CD4-positive, alpha-beta T cell treated with Interleukin-6 at 100 ng/mL for 8 hours (primary cell): ENCODE data around the gene CDK10.

ENCODE experiments used
- DNase-seq: peaks from one replicate; pipeline ENCODE4 v3.0.0-alpha.2; 2020; ENCODE audit warnings: mixed read lengths, low spot score

Gene CDK10

DNA sequence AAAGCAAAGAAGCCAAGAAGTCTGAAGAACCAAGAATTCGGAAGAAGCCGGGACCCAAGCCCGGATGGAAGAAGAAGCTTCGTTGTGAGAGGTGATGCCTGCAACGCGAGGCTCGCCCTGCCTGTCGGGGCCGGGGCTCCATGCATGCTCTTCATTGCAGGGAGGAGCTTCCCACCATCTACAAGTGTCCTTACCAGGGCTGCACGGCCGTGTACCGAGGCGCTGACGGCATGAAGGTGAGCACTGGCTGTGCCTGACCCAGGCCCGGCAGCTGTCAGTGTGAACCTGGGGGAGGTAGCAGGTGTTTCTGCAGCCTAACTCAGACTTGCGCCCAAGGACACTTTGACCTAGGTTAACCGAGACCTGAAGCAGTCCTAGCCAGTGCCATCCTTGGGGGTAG is 46.8 kb downstream of the CDK10 start:
- DNase-seq, result no peak

DNA sequence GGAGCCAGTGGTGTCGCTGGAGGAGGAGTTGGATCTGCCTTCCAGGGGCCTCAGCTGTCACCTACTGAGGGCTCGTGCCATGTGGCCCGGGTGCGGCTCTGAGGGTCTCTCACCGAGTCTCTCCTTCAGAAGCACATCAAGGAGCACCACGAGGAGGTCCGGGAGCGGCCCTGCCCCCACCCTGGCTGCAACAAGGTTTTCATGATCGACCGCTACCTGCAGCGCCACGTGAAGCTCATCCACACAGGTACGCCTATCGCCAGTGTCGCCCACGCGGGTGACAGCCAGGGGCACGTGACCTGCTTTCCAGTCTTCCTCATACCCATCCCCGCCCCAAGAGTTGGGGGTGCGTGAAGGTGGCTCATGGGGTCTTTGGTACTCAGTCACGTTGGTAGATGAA is 47.3 kb downstream of the CDK10 start:
- no peak for DNase-seq

DNA sequence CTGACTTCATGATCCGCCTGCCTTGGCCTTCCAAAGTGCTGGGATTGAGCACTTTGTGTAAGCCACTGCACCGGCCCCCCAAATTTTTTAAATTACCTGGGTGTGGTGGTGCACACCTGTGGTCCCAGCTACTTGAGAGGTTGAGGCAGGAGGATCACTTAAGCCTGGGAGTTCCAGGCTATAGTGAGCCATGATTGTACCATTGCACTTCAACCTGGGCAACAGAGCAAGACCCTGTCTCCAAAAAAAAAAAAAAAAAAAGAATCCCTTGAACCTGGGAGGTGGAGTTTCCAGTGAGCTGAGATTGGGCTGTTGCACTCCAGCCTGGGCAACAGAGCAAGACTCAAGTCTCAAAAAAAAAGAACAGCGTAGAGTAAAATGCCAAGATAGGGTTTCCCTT is 50.1 kb downstream of the CDK10 start:
- DNase-seq, result no peak

DNA sequence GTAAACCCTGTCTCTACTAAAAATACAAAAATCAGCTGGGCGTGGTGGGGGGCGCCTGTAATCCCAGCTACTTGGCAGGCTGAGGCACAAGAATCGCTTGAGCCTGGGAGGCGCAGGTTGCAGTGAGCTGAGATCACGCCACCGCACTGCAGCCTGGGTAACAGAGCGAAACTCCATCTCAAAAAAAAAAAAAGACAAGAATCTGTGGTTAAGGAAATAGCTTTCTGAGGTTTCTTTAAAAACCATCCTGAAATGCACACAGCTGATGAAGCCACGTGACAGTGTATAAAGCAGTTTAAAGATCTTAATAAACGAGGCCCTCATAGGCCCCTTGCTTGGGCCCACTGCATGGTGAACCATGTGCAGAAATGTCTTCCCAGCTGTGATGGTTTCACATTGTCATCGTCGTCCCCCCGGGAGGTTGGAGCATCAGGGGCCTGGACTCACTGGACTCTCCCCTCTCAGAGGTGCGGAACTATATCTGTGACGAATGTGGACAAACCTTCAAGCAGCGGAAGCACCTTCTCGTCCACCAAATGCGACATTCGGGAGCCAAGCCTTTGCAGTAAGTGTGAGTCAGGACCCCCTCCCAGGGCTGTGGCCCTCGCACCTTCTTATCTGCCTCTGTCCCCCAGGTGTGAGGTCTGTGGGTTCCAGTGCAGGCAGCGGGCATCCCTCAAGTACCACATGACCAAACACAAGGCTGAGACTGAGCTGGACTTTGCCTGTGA is 51.0 kb downstream of the CDK10 start:
- DNase-seq, result peak; percentile 54

DNA sequence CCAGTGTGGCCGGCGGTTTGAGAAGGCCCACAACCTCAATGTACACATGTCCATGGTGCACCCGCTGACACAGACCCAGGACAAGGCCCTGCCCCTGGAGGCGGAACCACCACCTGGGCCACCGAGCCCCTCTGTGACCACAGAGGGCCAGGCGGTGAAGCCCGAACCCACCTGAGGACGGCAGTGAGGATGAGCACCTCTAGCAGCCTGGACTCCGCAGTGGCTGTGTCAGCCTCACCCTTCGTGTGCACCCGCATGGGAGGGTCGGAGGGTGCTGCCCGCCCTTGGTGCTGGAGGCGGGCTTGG is 51.5 kb downstream of the CDK10 start:
- no peak for DNase-seq

DNA sequence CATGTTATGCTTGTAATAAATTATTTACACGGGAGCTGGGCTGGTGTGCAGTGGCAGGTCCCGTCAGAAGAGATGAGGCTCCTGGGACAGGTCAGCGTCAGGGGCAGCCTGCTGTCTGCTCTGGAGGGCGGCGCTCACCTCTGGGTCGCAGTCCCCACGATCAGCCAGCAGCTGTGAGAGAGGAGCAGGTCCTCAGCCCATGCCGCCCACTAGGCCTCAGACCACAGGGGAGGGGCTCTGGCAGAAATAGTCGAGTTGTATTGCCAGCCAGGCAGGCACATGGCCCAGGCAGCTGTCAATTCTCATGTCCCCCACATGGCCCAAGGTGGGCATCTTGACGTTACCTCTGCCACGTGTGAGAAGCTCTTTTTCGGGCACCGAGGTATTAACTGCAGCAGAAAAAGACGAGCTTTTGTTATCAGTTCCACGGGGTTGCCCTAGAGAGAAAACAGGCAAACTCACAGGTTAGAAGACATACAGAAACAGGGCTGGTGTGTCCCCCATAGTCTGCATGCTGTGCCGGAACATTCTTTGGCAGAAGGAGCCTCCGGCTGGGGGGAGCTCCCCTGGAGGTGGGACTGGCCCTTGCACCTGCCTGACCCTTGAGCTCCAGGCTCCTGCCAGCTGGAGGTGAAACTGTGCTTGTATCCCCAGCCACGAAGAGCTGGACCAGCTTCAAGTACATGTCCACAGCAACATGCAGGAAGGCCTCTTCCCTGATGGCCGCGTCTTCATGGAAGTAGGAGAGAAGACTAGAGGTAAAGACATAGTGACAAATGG is 52.2 kb downstream of the CDK10 start:
- no peak for DNase-seq

DNA sequence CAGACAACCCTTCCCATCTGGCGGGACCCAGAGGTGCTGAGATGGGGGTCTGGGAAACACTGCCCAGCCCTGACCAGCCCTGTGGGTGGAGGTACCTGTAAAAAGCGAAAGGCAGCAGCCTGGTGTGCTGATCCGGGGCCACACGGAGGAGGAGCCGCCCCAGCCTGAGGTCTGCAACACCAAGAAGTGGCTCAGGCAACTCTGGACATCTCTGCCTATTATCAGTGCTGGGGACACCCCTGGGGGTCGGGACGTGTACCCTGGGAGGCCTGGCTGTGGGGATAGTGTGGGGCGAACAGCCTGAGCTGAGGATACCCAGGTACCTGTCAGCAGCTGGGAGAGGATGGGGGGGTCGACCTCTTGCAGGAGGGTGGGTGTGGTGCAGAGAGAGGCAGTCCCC is 52.9 kb downstream of the CDK10 start:
- no peak for DNase-seq

DNA sequence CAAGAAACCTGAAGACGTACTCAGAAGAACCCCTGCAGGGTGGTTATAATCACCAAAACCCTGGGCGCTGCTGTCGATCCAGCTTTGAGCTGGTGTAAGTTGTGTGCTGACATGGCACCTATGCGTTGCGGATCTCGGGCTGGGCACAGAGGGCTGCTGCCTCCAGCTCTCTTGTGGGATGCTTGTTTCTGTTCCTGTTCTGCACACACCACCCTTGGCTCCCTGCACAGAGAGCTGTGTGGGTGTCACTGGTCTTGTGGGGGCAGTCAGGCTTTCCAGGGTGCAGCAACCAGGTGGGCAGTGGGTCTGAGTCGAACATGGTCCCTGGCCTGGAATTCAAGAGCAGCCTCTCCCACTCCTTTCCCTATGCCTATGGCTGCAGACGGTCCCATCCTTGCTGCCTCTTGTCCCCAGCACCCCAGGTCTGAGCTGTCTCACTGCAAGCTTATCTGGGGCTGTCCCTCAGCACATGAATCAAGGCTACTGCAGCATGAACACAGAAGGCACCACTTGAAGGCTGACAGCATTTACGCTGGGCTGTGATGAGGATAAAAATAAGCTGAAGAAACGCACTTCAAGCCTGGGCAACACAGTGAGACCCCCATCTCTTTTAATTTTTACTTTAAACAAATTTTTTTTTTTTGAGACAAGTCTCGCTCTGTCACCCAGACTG is 55.0 kb downstream of the CDK10 start:
- DNase-seq, result no peak

DNA sequence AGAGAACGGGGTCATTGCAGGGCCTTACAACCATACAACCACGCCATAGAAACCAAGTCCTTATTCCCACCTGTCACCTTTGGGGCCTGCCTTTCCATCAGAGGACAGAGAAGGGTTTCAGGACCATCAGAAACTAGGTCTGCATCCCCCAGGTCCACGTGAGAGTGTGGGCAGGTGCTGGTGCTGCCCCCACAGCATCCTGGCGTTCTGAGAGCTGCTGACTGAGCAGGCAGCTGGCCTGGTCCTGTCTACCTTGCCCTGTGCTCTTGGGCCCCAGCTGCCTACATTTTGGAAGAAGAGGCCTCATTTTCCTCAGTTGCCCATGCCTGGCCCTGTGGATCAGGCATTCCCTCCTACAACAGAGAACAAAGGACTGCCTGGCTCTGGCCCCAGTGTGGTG is 56.5 kb downstream of the CDK10 start:
- DNase-seq, result no peak

DNA sequence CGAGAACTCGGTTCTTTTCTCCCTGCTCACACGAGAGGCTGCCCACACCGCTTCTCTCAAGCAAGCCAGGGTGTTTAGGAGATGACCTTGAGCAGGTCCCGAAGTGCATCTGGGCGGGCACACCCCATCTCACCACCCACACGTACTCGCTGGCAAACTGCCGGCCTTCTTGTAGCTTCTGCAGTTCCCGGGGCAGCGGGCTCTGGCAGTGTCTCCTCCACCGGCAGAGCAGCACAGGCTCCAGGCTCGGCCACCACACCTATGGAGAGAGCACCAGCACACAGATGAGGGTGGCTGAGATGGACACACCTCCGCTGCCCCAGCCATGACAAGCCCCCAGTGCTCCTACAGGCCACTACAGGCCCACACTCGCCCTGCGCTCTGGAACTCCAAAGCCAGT is 58.3 kb downstream of the CDK10 start:
- no peak for DNase-seq
